MM.1S (cell line): ENCODE results near the gene FHOD1.

ENCODE experiments used
- DNase-seq: peaks from one replicate; pipeline ENCODE4 v3.0.0-alpha.2; 2015
- H2AFZ ChIP-seq: fragments of 300-600 bp; sonication (generic); 2 replicates; pipeline ENCODE4 v1.6.0; 2016; ENCODE audit warnings: antibody characterized with exemption, low read length
- H3F3A ChIP-seq: fragments of 300-600 bp; sonication (generic); 2 replicates; pipeline ENCODE4 v1.6.1; 2016; ENCODE audit warnings: mild to moderate bottlenecking, antibody characterized with exemption, low read length, moderate library complexity, mixed read lengths; ENCODE audit not compliant: insufficient read depth
- H3K27ac ChIP-seq: fragments of 300-600 bp; sonication (generic); 2 replicates; pipeline ENCODE4 v1.5.1; 2016; ENCODE audit warnings: mild to moderate bottlenecking, low read length
- H3K27me3 ChIP-seq: fragments of 300-600 bp; sonication (generic); replicated peaks from 2 replicates; pipeline ENCODE4 v1.6.0; 2016; ENCODE audit warnings: low read length; ENCODE audit not compliant: insufficient read depth
- H3K36me3 ChIP-seq: fragments of 300-600 bp; sonication (generic); replicated peaks from 2 replicates; pipeline ENCODE4 v1.6.1; 2016; ENCODE audit warnings: mild to moderate bottlenecking, low read length, mixed read lengths; ENCODE audit not compliant: insufficient read depth
- H3K4me1 ChIP-seq: fragments of 300-600 bp; sonication (generic); 2 replicates; pipeline ENCODE4 v1.6.1; 2016; ENCODE audit warnings: low read length, mixed read lengths
- H3K4me2 ChIP-seq: fragments of 300-600 bp; sonication (generic); 2 replicates; pipeline ENCODE4 v1.6.0; 2016; ENCODE audit warnings: low read depth, low read length
- H3K4me3 ChIP-seq: fragments of 300-600 bp; sonication (generic); 2 replicates; pipeline ENCODE4 v1.5.1; 2016; ENCODE audit warnings: low read length, mixed read lengths
- H3K79me2 ChIP-seq: fragments of 300-600 bp; sonication (generic); 2 replicates; pipeline ENCODE4 v1.6.1; 2016; ENCODE audit warnings: mixed run types, low read length, mixed read lengths
- H3K9ac ChIP-seq: fragments of 300-600 bp; sonication (generic); 2 replicates; pipeline ENCODE4 v1.6.1; 2016; ENCODE audit warnings: low read length, mixed read lengths
- H3K9me2 ChIP-seq: fragments of 300-600 bp; sonication (generic); replicated peaks from 2 replicates; pipeline ENCODE4 v1.6.1; 2016; ENCODE audit warnings: mild to moderate bottlenecking, low read length, mixed read lengths; ENCODE audit not compliant: insufficient read depth
- H3K9me3 ChIP-seq: fragments of 300-600 bp; sonication (generic); replicated peaks from 2 replicates; pipeline ENCODE4 v1.6.1; 2016; ENCODE audit warnings: mild to moderate bottlenecking, low read length, mixed read lengths; ENCODE audit not compliant: insufficient read depth
- H4K20me1 ChIP-seq: fragments of 300-600 bp; sonication (generic); 2 replicates; pipeline ENCODE4 v1.6.1; 2016; ENCODE audit warnings: mild to moderate bottlenecking, low read length, moderate library complexity, mixed read lengths; ENCODE audit not compliant: insufficient read depth
- EZH2 ChIP-seq: fragments of 300-600 bp; sonication (generic); optimal IDR thresholded peaks from 2 replicates; pipeline ENCODE3; 2017; ENCODE audit warnings: low read depth, mild to moderate bottlenecking, antibody characterized with exemption, low read length, mixed read lengths
- EZH2phosphoT487 ChIP-seq: fragments of 300-600 bp; sonication (generic); IDR thresholded peaks from 2 replicates; pipeline ENCODE4 v1.6.1; 2018; ENCODE audit warnings: antibody characterized with exemption, low read length
- TF ChIP-seq, protein P1 (sequence below): fragments of 300-600 bp; sonication (generic); IDR thresholded peaks from 2 replicates; pipeline ENCODE4 v1.5.1; 2016; ENCODE audit warnings: antibody characterized with exemption, low read length, mixed read lengths

Gene FHOD1

DNA sequence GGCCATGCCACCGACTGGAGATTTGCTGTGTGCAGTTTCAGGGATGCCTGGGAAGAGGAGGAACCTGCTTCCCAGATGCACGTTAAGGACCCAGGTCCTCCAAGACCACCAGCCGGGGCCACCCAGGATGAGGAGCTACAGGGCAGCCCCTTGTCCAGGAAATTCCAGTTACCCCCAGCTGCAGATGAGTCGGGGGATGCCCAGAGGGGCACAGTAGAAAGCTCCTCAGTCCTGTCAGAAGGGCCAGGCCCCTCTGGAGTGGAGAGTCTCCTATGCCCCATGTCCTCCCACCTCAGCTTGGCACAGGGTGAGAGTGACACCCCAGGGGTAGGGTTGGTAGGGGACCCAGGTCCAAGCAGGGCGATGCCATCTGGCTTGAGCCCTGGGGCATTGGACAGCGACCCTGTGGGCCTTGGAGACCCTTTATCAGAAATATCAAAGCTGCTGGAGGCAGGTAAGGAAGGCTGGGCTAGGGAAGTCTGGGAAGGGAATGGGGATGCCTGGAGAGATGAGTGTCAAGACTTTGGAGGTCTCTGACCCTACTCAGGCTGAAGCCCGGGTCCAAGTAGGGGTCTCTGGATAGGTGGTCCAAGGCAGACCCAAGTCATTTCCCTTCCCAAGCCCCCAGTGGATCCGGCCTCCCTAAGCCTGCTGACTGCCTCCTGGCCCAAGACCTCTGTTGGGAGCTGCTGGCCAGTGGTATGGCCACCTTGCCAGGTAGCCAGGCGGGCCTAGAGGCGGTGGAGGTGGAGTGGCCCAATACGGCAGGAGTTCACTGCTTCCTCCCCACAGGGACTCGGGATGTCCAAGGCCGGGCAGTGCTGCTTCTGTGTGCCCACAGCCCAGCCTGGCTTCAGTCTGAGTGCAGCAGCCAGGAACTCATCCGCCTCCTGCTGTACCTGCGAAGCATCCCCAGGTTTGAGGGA lies 33.1 kb upstream of the FHOD1 start:
- peaks cover 5% of the 10 kb centered on the region; the same call in 1 of the 2 replicates for H3K4me1 ChIP-seq
- H3K9ac ChIP-seq, result no peak overlapping the region
- no peaks in the 10 kb centered on the region for H3F3A ChIP-seq
- H3K27me3 ChIP-seq, result no peaks in the 10 kb centered on the region
- no peaks in the 10 kb centered on the region for H3K9me3 ChIP-seq
- H3K79me2 ChIP-seq, result peaks cover 14% of the 10 kb centered on the region
- H3K4me2 ChIP-seq, result no peak overlapping the region; the same call in 1 of the 2 replicates
- no peak overlapping the region for H3K27ac ChIP-seq
- peak overlapping the region; percentile 85 for H2AFZ ChIP-seq
- no peaks in the 10 kb centered on the region for H3K9me2 ChIP-seq
- H4K20me1 ChIP-seq, result no peaks in the 10 kb centered on the region
- DNase-seq, result no peak
- H3K4me3 ChIP-seq, result no peak overlapping the region
- TF ChIP-seq, protein P1, sequence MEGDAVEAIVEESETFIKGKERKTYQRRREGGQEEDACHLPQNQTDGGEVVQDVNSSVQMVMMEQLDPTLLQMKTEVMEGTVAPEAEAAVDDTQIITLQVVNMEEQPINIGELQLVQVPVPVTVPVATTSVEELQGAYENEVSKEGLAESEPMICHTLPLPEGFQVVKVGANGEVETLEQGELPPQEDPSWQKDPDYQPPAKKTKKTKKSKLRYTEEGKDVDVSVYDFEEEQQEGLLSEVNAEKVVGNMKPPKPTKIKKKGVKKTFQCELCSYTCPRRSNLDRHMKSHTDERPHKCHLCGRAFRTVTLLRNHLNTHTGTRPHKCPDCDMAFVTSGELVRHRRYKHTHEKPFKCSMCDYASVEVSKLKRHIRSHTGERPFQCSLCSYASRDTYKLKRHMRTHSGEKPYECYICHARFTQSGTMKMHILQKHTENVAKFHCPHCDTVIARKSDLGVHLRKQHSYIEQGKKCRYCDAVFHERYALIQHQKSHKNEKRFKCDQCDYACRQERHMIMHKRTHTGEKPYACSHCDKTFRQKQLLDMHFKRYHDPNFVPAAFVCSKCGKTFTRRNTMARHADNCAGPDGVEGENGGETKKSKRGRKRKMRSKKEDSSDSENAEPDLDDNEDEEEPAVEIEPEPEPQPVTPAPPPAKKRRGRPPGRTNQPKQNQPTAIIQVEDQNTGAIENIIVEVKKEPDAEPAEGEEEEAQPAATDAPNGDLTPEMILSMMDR, result no peak
- no peak for TF ChIP-seq EZH2phosphoT487
- TF ChIP-seq EZH2, result no peak
- no peaks in the 10 kb centered on the region for H3K36me3 ChIP-seq

DNA sequence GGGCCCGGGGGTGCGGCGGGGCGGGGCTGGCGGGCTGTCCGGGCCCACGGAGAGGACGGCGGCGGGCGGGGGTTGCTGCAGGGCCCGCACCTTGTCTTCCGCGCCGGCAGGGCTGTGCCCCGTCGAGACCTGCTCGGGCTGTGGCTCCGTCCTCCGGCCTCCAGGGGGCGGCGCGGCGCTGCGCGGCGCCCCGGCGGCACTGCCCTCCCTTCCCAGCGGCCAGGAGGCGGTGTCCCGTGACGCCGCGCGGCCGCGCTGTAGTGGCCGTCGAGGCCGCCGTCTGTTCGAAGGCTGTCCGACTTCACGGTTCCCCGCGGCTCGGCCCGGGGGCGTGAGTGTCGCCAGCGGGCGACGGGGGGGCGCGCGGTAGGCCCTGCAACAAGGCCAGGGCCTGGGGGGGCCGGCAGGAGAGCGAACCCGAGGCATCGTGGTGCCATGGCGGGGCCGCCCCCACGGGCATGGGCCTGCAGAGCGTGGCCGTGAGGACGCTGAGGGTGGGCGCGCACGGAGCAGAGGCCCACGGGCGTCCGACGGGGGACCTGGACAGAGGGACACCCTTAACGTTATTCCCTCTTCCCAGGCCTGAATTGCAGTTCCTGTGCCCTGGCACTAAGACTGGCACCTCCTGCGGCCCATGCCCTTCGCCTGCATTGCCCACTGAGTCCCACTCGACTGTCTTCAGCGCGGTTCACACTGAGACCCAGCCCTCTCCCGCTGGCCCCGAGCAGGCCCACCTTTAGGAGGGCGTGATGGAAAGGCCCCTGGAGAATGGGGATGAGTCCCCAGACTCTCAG lies 32.2 kb upstream of the FHOD1 start, which contains the start of gene PLEKHG4:
TSS of gene PLEKHG4 (plus strand) at position 237 of the 794 bp plus-strand sequence. CDS start at position 750, 513 bp downstream.
- peak within 1 kb of the TSS; percentile 89 for H3K4me3 ChIP-seq
- no peaks in the 10 kb centered on the region for H3K9me2 ChIP-seq
- H3K4me2 ChIP-seq, result peak within 1 kb of the TSS; percentile 97
- DNase-seq, result peak; percentile 87
- no peaks in the 10 kb centered on the region for H4K20me1 ChIP-seq
- TF ChIP-seq, protein P1, result peak; percentile 67
- TF ChIP-seq EZH2phosphoT487, result no peak
- H3K9ac ChIP-seq, result peak within 1 kb of the TSS; percentile 80
- H3K79me2 ChIP-seq, result peaks cover 14% of the 10 kb centered on the region
- no peaks in the 10 kb centered on the region for H3K9me3 ChIP-seq
- H2AFZ ChIP-seq, result peak within 1 kb of the TSS; percentile 85
- H3K4me1 ChIP-seq, result peaks cover 5% of the 10 kb centered on the region; the same call in 1 of the 2 replicates
- H3F3A ChIP-seq, result no peaks in the 10 kb centered on the region
- H3K27me3 ChIP-seq, result no peaks in the 10 kb centered on the region
- H3K36me3 ChIP-seq, result no peaks in the 10 kb centered on the region
- no peak within 1 kb of the TSS for H3K27ac ChIP-seq

DNA sequence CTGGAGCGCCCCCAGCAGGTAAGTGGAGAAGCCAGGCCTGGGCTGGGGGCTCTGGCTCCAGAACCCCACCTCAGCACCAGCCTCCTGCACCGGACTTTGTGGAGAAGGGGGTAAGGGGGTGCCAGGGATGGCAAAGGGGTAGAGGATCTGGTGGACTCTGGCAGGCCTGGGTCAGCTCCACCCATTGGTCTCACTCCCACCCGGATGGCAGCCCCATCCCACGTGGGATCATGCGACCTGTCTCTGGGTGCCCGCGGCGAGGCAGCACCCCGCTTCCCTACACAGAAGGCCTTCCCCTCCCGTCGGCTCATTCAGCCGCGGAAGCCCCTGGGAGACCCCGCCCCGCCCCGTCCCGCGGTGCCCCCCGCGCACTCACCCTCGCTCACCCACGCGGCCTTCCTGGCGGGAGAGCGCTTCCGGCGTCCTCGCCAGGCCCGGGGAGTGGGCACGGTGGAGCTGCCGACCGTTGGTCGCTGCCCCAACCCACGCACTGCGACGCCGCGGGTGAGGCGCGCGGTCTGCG lies 31.6 kb upstream of the FHOD1 start:
- Histone ChIP-seq H3K79me2 (peaks cover 14% of the 10 kb centered on the region), H3K9me2 (no peaks in the 10 kb centered on the region), H3K27me3 (no peaks in the 10 kb centered on the region), H4K20me1 (no peaks in the 10 kb centered on the region), H3K4me3 (peak overlapping the region; percentile 89), H3K9ac (peak overlapping the region; percentile 80), H3K9me3 (no peaks in the 10 kb centered on the region), H2AFZ (peak overlapping the region; percentile 78), H3K36me3 (no peaks in the 10 kb centered on the region), H3K4me2 (peak overlapping the region; percentile 97), H3K27ac (no peak overlapping the region), H3K4me1 (peaks cover 5% of the 10 kb centered on the region; the same call in 1 of the 2 replicates), H3F3A (no peaks in the 10 kb centered on the region)
- no peak for TF ChIP-seq EZH2phosphoT487
- TF ChIP-seq, protein P1, result peak; percentile 64
- no peak for TF ChIP-seq EZH2
- no peak for DNase-seq
